ENCODE measurements around the gene CHRNB4.

The CHRNB4 gene

GRCh38 chr15:78598348-78598747 is 42.7 kb downstream of the CHRNB4 start:
- no peak for DNase-seq (ENCODE audit: insufficient read length, low spot score)
- no peak for FAIRE-seq
- TF ChIP-seq, protein P1, sequence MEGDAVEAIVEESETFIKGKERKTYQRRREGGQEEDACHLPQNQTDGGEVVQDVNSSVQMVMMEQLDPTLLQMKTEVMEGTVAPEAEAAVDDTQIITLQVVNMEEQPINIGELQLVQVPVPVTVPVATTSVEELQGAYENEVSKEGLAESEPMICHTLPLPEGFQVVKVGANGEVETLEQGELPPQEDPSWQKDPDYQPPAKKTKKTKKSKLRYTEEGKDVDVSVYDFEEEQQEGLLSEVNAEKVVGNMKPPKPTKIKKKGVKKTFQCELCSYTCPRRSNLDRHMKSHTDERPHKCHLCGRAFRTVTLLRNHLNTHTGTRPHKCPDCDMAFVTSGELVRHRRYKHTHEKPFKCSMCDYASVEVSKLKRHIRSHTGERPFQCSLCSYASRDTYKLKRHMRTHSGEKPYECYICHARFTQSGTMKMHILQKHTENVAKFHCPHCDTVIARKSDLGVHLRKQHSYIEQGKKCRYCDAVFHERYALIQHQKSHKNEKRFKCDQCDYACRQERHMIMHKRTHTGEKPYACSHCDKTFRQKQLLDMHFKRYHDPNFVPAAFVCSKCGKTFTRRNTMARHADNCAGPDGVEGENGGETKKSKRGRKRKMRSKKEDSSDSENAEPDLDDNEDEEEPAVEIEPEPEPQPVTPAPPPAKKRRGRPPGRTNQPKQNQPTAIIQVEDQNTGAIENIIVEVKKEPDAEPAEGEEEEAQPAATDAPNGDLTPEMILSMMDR (IDR thresholded peaks at IDR 0.05; ENCODE audit: insufficient read depth, missing control alignments): no peak

GRCh38 chr15:78597583-78597982 is 43.4 kb downstream of the CHRNB4 start:
- FAIRE-seq: no peak
- TF ChIP-seq, protein P1 (IDR thresholded peaks at IDR 0.05; ENCODE audit: insufficient read depth, missing control alignments): no peak
- DNase-seq (ENCODE audit: insufficient read length, low spot score): no peak

DNA sequence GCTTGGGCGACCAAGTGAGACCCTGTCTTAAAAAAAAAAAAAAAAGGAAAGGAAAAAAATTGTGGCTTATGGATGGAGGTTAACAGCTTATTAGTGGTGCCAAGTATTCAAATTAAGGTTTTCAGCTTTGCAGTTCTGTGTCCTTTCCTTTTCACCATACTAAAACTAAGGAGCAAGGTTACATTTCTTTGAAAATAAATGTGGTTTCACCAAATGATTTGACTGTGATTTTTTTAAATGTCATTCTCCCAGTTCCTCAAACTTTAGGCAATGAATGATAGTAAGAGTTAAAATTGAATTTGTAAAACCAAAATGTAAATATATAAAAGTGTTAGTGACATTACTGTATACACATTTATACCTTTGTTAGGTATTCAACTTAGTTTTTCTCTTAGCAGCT is 66.1 kb downstream of the CHRNB4 start:
- TF ChIP-seq, protein P1 (IDR thresholded peaks at IDR 0.05; ENCODE audit: insufficient read depth, missing control alignments): no peak
- no peak for DNase-seq (ENCODE audit: insufficient read length, low spot score)
- no peak for FAIRE-seq
